ENCODE results near the gene SLC66A2.

The SLC66A2 gene

DNA sequence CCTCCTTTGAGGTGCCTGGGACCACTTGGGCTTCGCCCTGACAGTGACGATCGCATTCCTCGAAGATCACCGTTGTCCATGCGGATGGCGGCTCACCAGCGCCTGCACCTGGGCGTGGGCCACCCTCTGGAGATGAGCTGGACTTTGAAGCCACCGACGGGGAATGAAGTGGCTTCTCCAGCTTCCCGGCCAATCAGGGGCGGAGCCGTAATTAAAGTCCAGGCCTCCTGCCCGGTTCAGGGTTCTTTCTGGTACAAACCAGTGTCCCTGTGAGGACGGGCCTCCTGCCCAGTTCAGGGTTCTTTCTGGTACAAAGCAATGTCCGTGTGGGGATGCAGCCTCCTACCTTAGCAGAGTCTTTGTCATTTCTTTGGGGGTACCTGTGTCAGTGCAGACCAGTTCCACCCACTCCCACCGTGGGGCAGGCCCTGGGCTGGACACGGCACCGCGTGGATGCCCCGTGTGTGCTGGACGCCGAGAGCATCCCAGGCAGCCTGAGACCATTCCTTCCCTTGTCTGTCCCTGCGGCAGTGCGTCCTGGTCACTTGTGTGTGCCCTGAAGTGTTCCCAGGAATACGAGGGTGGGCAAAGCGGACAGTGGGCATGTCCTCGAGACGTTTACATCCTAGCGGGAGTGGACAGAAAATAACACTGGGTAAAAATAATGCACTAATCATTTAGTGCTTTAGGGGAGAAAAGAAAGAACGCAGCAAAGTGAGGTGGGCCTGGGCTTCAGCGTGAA lies 98.7 kb downstream of the SLC66A2 start:
- in situ Hi-C loops (cut with MboI; ENCODE audit: low sequenced_read_pairs), result no loop called here

Data from HL-60/S4 treated with retinoic acid at 250 ng/mL for 4 days and 3 days (cell line).